Epithelial cell of proximal tubule (primary cell): ENCODE data around the gene C2orf74. TPM values are rescaled to one million over a fixed set of nuclear protein-coding genes. Genes with fewer than 3 reads are reported as not detected.
"Not testable (repeated sequence)": the region's sequence is repeated elsewhere in the genome, so short reads cannot be mapped to it uniquely, and the experiment has no call there.

ENCODE experiments used
- DNase-seq: peaks from one replicate; pipeline ENCODE4 v3.0.0-alpha.2; 2011; ENCODE audit warnings: low read depth
- H3K4me3 ChIP-seq: 2 replicates; pipeline ENCODE4 v1.5.1; 2011; ENCODE audit warnings: low read depth, mild to moderate bottlenecking, low read length
- CTCF ChIP-seq: conservative IDR thresholded peaks from 2 replicates; pipeline ENCODE4 v1.5.1; 2012; ENCODE audit warnings: low read depth, mild to moderate bottlenecking, low read length
- total RNA-seq: library from RNA; depleted of rRNA; stranded (reverse); fragments of >200 nt; gene quantifications from 2 replicates; pipeline ENCODE4 v1.2.3, GENCODE V29; 2015

C2orf74 gene
- total RNA-seq, result 4.4 and 9.1 TPM in 2 replicates

- H3K4me3 ChIP-seq, result no peak within 1 kb of the TSS
- no peak for DNase-seq
- no peak for TF ChIP-seq CTCF
Measured at GRCh38 chr2:61161888-61162287, at the start of gene C2orf74. C2orf74 (plus strand) TSS chr2:61162188; CDS start chr2:61162515, 327 bp downstream.

GRCh38 chr2:61114147-61114546, 47.8 kb upstream of the C2orf74 start:
- no peak for TF ChIP-seq CTCF
- H3K4me3 ChIP-seq, result no peak overlapping the region
- DNase-seq, result no peak

GRCh38 chr2:61116302-61116701, 45.7 kb upstream of the C2orf74 start:
- TF ChIP-seq CTCF, result no peak
- H3K4me3 ChIP-seq, result no peak overlapping the region
- no peak for DNase-seq

- no peak overlapping the region for H3K4me3 ChIP-seq
- DNase-seq, result no peak
- no peak for TF ChIP-seq CTCF
Measured at GRCh38 chr2:61117534-61117933, 44.5 kb upstream of the C2orf74 start.

- no peak for DNase-seq
- TF ChIP-seq CTCF, result no peak
- H3K4me3 ChIP-seq, result no peak overlapping the region
Measured at GRCh38 chr2:61125123-61125710, 36.8 kb upstream of the C2orf74 start.

- no peak overlapping the region for H3K4me3 ChIP-seq
- no peak for DNase-seq
- no peak for TF ChIP-seq CTCF
Measured at GRCh38 chr2:61125798-61126197, 36.2 kb upstream of the C2orf74 start.

GRCh38 chr2:61128122-61128521, 33.9 kb upstream of the C2orf74 start:
- DNase-seq, H3K4me3 ChIP-seq: not testable (repeated sequence)
